Kidney (tissue), 14 donors: ENCODE results near the gene SMARCA2. TPM values are rescaled to one million over a fixed set of nuclear protein-coding genes. Genes with fewer than 3 reads are reported as not detected.

Source experiments
- DNase-seq, 5 donors: peaks; one replicate each; pipeline ENCODE4 v3.0.0-alpha.2; 2013 to 2020
- FAIRE-seq: peaks from 2 replicates; lab custom pipeline; 2012; peaks lifted over from hg19 to GRCh38; lab: Jason Lieb, UNC
- H3K27ac ChIP-seq, 2 donors: one replicate each; pipeline ENCODE4 v1.7.0; 2013; ENCODE audit warnings: low read depth in 2 of 2, low read length in 2 of 2, inconsistent platforms in 1 of 2
- H3K27me3 ChIP-seq: one replicate; pipeline ENCODE4 v1.7.1; 2013; ENCODE audit warnings: low read length, inconsistent platforms; ENCODE audit not compliant: control insufficient read depth, insufficient read depth
- H3K36me3 ChIP-seq, 3 donors: one replicate each; pipeline versions ENCODE4 v1.7.0 to v1.7.1; 2013; ENCODE audit warnings: low read length in 3 of 3, control low read depth in 1 of 3, inconsistent platforms in 1 of 3; ENCODE audit not compliant: insufficient read depth in 3 of 3, control insufficient read depth in 2 of 3
- H3K4me1 ChIP-seq, 3 donors: one replicate each; pipeline versions ENCODE4 v1.7.0 to v1.7.1; 2013; ENCODE audit warnings: low read length in 3 of 3, inconsistent platforms in 1 of 3, low read depth in 1 of 3; ENCODE audit not compliant: control insufficient read depth in 2 of 3, insufficient read depth in 2 of 3
- H3K4me3 ChIP-seq, 3 donors: one replicate each; pipeline versions ENCODE4 v1.7.0 to v1.8.1; 2013; ENCODE audit warnings: low read length in 3 of 3, control low read depth in 1 of 3, inconsistent platforms in 1 of 3
- H3K9ac ChIP-seq, 3 donors: one replicate each; pipeline versions ENCODE4 v1.7.0 to v1.7.1; 2013; ENCODE audit warnings: low read length in 3 of 3, control low read depth in 1 of 3, inconsistent platforms in 1 of 3
- H3K9me3 ChIP-seq, 3 donors: one replicate each; pipeline versions ENCODE4 v1.7.0 to v1.7.1; 2013; ENCODE audit warnings: low read length in 3 of 3, control low read depth in 1 of 3, inconsistent platforms in 1 of 3; ENCODE audit not compliant: control insufficient read depth in 2 of 3, insufficient read depth in 1 of 3
- CTCF ChIP-seq: IDR thresholded peaks from 3 replicates; pipeline ENCODE4 v1.5.1; 2012; ENCODE audit warnings: mild to moderate bottlenecking, moderate library complexity, borderline replicate concordance; ENCODE audit not compliant: insufficient read depth; ENCODE audit errors: extremely low read depth
- intact Hi-C: fragments of 100-400 bp; cut with DNase I; formaldehyde crosslinking; loops from one replicate; pipeline ENCODE4 v1.11.1; 2022
- polyA plus RNA-seq: library from polyadenylated mRNA; stranded (reverse); fragments of 350-450 nt; fragmentation: Illumina TruSeq; extraction: RNeasy Lipid Tissue Mini Kit (QIAGEN cat#74804); gene quantifications from one replicate; pipeline ENCODE4 v1.2.3, GENCODE V29; 2014; ENCODE audit warnings: low read depth, low replicate concordance; ENCODE audit not compliant: insufficient read depth
- total RNA-seq: library from RNA; stranded (reverse); fragmentation: NEBNext Ultra II Directional; extraction: Animal tissue kit (Norgen Biotek cat#: 25700); gene quantifications from one replicate; pipeline ENCODE4 v1.2.1, GENCODE V29; 2021
- donor health status: control.
- donor health status: control.
- donor health status: control.
- donor health status: control.
- donor health status: control.
- donor health status: DM: yes; HTN: yes; CAD: no.
- donor health status: Normal renal cell carcinoma (clear cell type).

SMARCA2 gene
- total and polyA plus RNA-seq, 2 donors from 2014 or later, result 54.3 to 189 TPM

DNA sequence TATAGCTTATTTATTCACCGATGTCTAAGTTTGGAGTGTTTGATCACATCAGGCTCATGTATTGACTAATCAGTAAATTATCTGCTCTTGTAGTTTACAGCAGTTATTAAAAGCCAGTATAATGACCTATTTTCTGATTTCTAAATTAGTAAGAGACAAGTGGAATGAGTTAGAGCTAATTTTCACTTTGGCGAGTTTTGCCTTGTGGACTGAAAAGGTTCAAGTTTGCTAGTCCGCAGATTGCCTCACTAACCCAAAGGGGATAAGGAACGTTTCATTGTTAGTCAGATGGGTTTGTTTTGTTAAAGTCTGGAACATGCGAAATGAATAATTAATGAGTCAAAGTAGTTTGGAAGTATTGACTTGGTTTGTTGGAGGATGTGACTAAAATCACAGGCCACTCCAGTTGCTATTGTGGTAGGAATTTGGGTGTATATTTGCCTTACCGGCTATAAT is 40.1 kb downstream of the SMARCA2 start:
- FAIRE-seq, result no peak
- peaks cover 0 to 24% (median 9%) of the 10 kb centered on the region in 3 donors for H3K36me3 ChIP-seq

DNA sequence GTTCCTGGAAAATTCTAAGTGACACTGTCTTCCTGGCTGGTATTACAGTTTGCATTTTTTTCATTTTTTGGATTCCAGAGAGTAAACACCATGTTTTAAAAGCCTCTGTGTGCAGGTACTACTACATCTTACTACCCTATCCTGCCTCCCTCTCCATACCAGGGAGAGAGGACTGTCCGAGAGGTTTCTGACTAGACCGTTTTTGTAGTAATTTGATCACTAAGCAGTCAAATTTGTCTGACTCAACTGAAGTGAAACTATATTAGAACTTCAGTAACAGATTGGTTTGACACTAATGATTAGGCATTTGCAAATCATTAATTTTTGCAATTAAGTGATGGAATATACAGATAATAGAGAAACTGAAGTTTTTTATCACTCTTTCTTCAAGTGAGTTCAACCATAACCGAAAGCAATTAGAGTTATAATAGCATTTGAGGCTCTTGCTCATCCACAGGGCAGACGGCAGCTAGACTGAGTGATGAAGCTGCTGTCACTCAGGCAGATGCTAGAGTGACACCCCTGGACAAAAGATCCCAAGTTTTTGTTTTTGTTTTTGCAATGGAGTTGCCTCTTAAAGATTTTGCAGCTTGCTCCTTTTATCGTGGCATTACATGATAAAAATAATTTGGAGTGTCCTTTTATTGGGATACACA is 44.3 kb downstream of the SMARCA2 start:
- no peaks in the 10 kb centered on the region for H3K4me1 ChIP-seq
- H3K27me3 ChIP-seq, result no peaks in the 10 kb centered on the region
- H3K4me3 ChIP-seq, result no peak overlapping the region
- TF ChIP-seq CTCF, result no peak
- no peak for DNase-seq
- peaks cover 0 to 43% (median 23%) of the 10 kb centered on the region in 3 donors for H3K36me3 ChIP-seq
- H3K9me3 ChIP-seq, result no peaks in the 10 kb centered on the region
- H3K9ac ChIP-seq, result no peak overlapping the region
- intact Hi-C loops, result no loop called here
- H3K27ac ChIP-seq, result no peak overlapping the region
- FAIRE-seq, result no peak

More for the DNA sequence above, 40.1 kb downstream of the SMARCA2 start:
- no peak for TF ChIP-seq CTCF
- DNase-seq, result no peak
- no peaks in the 10 kb centered on the region for H3K4me1 ChIP-seq
- H3K27ac ChIP-seq, result no peak overlapping the region
- H3K9me3 ChIP-seq, result no peaks in the 10 kb centered on the region
- no peak overlapping the region for H3K9ac ChIP-seq
- no peaks in the 10 kb centered on the region for H3K27me3 ChIP-seq
- intact Hi-C loops, result no loop called here
- no peak overlapping the region for H3K4me3 ChIP-seq

- no peak overlapping the region for H3K9ac ChIP-seq
- intact Hi-C loops, result no loop called here
- no peak overlapping the region for H3K27ac ChIP-seq
- H3K4me1 ChIP-seq, result no peaks in the 10 kb centered on the region
- H3K27me3 ChIP-seq, result no peaks in the 10 kb centered on the region
- peaks cover 0 to 37% (median 23%) of the 10 kb centered on the region in 3 donors for H3K36me3 ChIP-seq
- TF ChIP-seq CTCF, result no peak
- DNase-seq, result no peak
- no peak overlapping the region for H3K4me3 ChIP-seq
- no peak for FAIRE-seq
- H3K9me3 ChIP-seq, result no peaks in the 10 kb centered on the region
These were observed 45.3 kb downstream of the SMARCA2 start for GRCh38 chr9:2060424-2060823.

GRCh38 chr9:2065704-2066103 is 50.6 kb downstream of the SMARCA2 start:
- H3K27me3 ChIP-seq, result no peaks in the 10 kb centered on the region
- H3K9ac ChIP-seq, result no peak overlapping the region
- H3K27ac ChIP-seq, result no peak overlapping the region
- intact Hi-C loops, result no loop called here
- no peaks in the 10 kb centered on the region for H3K4me1 ChIP-seq
- peaks cover 0 to 25% (median 21%) of the 10 kb centered on the region in 3 donors for H3K36me3 ChIP-seq
- no peak overlapping the region for H3K4me3 ChIP-seq
- DNase-seq (no peak), FAIRE-seq (no peak)
- H3K9me3 ChIP-seq, result no peaks in the 10 kb centered on the region
- no peak for TF ChIP-seq CTCF
